Fibroblast of lung (primary cell): ENCODE measurements around the gene UBE2H. TPM values are rescaled to one million over a fixed set of nuclear protein-coding genes. Genes with fewer than 3 reads are reported as not detected.
A peak's percentile ranks its signal among the peaks of the same experiment; 100 is the strongest.

Source experiments
- DNase-seq, 2 donors: peaks; one replicate each; pipeline versions ENCODE4 v3.0.0 to v3.0.0-alpha.2; 2010; ENCODE audit warnings: low read depth in 2 of 2
- H2AFZ ChIP-seq: 2 replicates; pipeline ENCODE4 v1.5.1; 2012; ENCODE audit warnings: low read length, control low read depth, inconsistent platforms
- H3K27ac ChIP-seq: 2 replicates; pipeline ENCODE4 v1.5.1; 2011; ENCODE audit warnings: low read length, control low read depth; ENCODE audit not compliant: insufficient read depth
- H3K27me3 ChIP-seq: 2 replicates; pipeline ENCODE4 v1.5.1; 2011; ENCODE audit warnings: mild to moderate bottlenecking, low read length; ENCODE audit not compliant: control insufficient read depth, insufficient read depth
- H3K36me3 ChIP-seq: 2 replicates; pipeline ENCODE4 v1.5.1; 2011; ENCODE audit warnings: low read length; ENCODE audit not compliant: control insufficient read depth, insufficient read depth
- H3K4me1 ChIP-seq: 2 replicates; pipeline ENCODE4 v1.5.1; 2011; ENCODE audit warnings: low read length; ENCODE audit not compliant: control insufficient read depth, insufficient read depth; ENCODE audit errors: extremely low read depth
- H3K4me2 ChIP-seq: 2 replicates; pipeline ENCODE4 v1.5.1; 2011; ENCODE audit warnings: low read length, control low read depth; ENCODE audit not compliant: insufficient read depth; ENCODE audit errors: extremely low read depth
- H3K4me3 ChIP-seq, 4 experiments: fragments of 200-600 bp in 1 of 4; sonication (generic) in 1 of 4; replicated peaks in 1 of 4; 2 replicates each; pipeline ENCODE4 v1.5.1; 2011 to 2016; ENCODE audit warnings: low read length in 4 of 4, low read depth in 3 of 4, mild to moderate bottlenecking in 3 of 4, control low read depth in 2 of 4, inconsistent platforms in 1 of 4, mixed read lengths in 1 of 4; ENCODE audit not compliant: insufficient read depth in 1 of 4; ENCODE audit errors: control extremely low read depth in 1 of 4
- H3K79me2 ChIP-seq: 2 replicates; pipeline ENCODE4 v1.5.1; 2012; ENCODE audit warnings: mild to moderate bottlenecking, low read length, inconsistent platforms; ENCODE audit not compliant: control insufficient read depth, insufficient read depth
- H3K9ac ChIP-seq: 2 replicates; pipeline ENCODE4 v1.5.1; 2011; ENCODE audit warnings: mild to moderate bottlenecking, low read length, control low read depth; ENCODE audit not compliant: insufficient read depth
- H3K9me3 ChIP-seq: 2 replicates; pipeline ENCODE4 v1.5.1; 2012; ENCODE audit warnings: low read depth, low read length; ENCODE audit not compliant: control insufficient read depth, insufficient read depth
- H4K20me1 ChIP-seq: 2 replicates; pipeline ENCODE4 v1.5.1; 2011; ENCODE audit warnings: low read length; ENCODE audit not compliant: control insufficient read depth, insufficient read depth; ENCODE audit errors: extremely low read depth
- EZH2 ChIP-seq: IDR thresholded peaks from 2 replicates; pipeline ENCODE4 v1.5.1; 2012; ENCODE audit warnings: low read length, control low read depth, mild to moderate bottlenecking; ENCODE audit errors: missing control alignments
- polyA plus RNA-seq, 2 donors: library from polyadenylated mRNA; depleted of rRNA in 1 of 2; stranded (reverse) in 1 of 2; unstranded in 1 of 2; fragments of >200 nt; gene quantifications; 2 replicates each; pipeline ENCODE4 v1.2.1, GENCODE V29; 2011 to 2012; ENCODE audit warnings: missing spikeins in 1 of 2
- total RNA-seq: library from RNA; depleted of rRNA; stranded (reverse); fragments of >200 nt; gene quantifications from 2 replicates; pipeline ENCODE4 v1.2.1, GENCODE V29; 2014
- TF ChIP-seq, protein P1 (sequence below), 2 donors: IDR thresholded peaks in 1 of 2; conservative IDR thresholded peaks in 1 of 2; 1 replicate in 1 of 2; 2 replicates in 1 of 2; pipeline ENCODE4 v1.5.1; 2011 to 2012; ENCODE audit warnings: low read length in 2 of 2, control low read depth in 1 of 2, inconsistent platforms in 1 of 2, low read depth in 1 of 2, mild to moderate bottlenecking in 1 of 2

Gene UBE2H
- total and polyA plus RNA-seq, 2 donors (not counting 1 experiment from before 2014, with no cell fraction given) = 76.0 to 102 TPM

DNA sequence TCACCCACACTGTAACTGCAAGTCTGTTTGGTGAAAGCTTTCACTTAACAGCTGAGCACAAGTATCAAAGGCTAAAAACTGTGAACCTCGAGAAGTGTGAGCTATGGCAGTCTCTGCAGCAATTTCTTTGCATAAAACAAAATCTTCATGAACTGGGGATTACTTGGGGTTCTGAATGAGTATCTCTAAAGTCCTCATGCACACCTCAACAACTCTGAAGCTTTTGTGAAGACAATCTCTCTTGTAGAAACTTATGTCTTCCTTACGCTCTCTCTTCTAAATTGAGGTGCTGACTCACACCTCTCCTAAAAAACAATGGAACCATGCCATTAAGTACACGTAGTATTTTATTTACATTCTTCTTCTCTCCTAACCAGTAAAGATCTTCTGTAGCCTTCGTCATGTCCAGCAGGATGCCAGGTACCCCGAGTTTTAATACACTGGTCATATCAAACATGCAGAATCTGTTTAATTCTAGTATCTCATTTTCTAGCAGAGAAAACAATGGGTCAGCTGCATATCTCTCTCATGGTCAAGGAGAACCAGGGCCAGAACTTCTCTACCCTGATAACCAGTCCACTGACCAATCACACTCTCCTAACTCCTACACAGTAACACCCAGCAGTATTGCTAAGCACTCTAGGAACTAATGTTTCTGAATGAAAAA, 76.9 kb downstream of the UBE2H start:
- Histone ChIP-seq H3K9me3 (no peaks in the 10 kb centered on the region), H3K79me2 (no peaks in the 10 kb centered on the region), H3K27me3 (no peaks in the 10 kb centered on the region), H4K20me1 (no peaks in the 10 kb centered on the region), H3K4me2 (no peak overlapping the region), H3K4me3 (no peak overlapping the region), H3K9ac (no peak overlapping the region), H3K36me3 (peaks cover 2% of the 10 kb centered on the region), H3K27ac (no peak overlapping the region), H2AFZ (no peak overlapping the region), H3K4me1 (no peaks in the 10 kb centered on the region)
- DNase-seq = peak in 1 of 2 donors; percentile 84
- TF ChIP-seq, protein P1, sequence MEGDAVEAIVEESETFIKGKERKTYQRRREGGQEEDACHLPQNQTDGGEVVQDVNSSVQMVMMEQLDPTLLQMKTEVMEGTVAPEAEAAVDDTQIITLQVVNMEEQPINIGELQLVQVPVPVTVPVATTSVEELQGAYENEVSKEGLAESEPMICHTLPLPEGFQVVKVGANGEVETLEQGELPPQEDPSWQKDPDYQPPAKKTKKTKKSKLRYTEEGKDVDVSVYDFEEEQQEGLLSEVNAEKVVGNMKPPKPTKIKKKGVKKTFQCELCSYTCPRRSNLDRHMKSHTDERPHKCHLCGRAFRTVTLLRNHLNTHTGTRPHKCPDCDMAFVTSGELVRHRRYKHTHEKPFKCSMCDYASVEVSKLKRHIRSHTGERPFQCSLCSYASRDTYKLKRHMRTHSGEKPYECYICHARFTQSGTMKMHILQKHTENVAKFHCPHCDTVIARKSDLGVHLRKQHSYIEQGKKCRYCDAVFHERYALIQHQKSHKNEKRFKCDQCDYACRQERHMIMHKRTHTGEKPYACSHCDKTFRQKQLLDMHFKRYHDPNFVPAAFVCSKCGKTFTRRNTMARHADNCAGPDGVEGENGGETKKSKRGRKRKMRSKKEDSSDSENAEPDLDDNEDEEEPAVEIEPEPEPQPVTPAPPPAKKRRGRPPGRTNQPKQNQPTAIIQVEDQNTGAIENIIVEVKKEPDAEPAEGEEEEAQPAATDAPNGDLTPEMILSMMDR (conservative IDR thresholded peaks at IDR 0.05 in 1 of 2, IDR thresholded peaks at IDR 0.05 in 1 of 2; ENCODE audit: low read depth in 1 of 2, low read length in 2 of 2) = no peak
- no peak for TF ChIP-seq EZH2

DNA sequence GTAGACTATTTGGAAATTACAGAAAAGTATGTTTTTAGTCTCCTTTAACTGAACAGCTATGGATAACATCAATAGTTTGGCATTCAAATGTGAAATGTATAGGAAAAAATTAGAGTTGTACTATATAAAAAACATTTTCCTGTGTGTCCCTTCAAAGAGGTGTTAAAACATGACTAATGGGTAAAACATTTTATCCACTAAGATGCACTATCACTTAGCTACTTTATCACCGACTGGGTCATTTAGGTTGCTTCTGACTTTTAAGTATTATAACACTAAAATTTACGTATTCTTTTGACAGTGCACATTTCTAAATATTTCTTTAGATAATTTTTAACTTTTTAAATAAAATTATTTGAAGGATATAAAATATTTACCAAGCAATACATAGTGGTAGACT, 77.6 kb downstream of the UBE2H start:
- Histone ChIP-seq H3K36me3 (peaks cover 2% of the 10 kb centered on the region), H2AFZ (no peak overlapping the region), H3K4me2 (no peak overlapping the region), H4K20me1 (no peaks in the 10 kb centered on the region), H3K79me2 (no peaks in the 10 kb centered on the region), H3K27me3 (no peaks in the 10 kb centered on the region), H3K4me1 (no peaks in the 10 kb centered on the region), H3K4me3 (no peak overlapping the region), H3K9ac (no peak overlapping the region), H3K9me3 (no peaks in the 10 kb centered on the region), H3K27ac (no peak overlapping the region)
- no peak for DNase-seq
- TF ChIP-seq EZH2 = no peak
- TF ChIP-seq, protein P1 (conservative IDR thresholded peaks at IDR 0.05 in 1 of 2, IDR thresholded peaks at IDR 0.05 in 1 of 2; ENCODE audit: low read depth in 1 of 2, low read length in 2 of 2) = no peak

DNA sequence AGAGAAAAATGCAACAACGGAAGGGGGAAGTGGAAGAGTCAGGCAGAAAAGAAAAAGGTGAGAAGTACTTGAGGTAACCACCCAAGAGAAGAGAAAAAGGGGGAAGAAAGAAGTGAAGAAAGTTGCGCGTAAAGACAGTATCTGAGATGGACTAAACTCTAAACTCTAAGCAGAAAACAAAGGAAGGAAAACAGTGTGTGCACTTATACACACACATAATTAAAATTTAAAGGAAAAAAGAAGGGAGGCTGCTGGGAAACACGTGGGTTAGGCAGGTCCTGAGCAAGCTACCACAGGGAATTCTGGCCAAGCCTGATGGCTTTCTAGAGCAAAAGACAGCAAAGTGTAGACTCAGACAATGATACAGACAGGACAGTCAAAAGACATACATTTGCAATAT, 78.0 kb downstream of the UBE2H start:
- no peak for DNase-seq
- Histone ChIP-seq H3K4me3 (no peak overlapping the region), H3K4me2 (no peak overlapping the region), H3K36me3 (peaks cover 2% of the 10 kb centered on the region), H2AFZ (no peak overlapping the region), H3K9ac (no peak overlapping the region), H3K27me3 (no peaks in the 10 kb centered on the region), H3K4me1 (no peaks in the 10 kb centered on the region), H3K27ac (no peak overlapping the region), H3K9me3 (no peaks in the 10 kb centered on the region), H4K20me1 (no peaks in the 10 kb centered on the region), H3K79me2 (no peaks in the 10 kb centered on the region)
- TF ChIP-seq, protein P1 (conservative IDR thresholded peaks at IDR 0.05 in 1 of 2, IDR thresholded peaks at IDR 0.05 in 1 of 2; ENCODE audit: low read depth in 1 of 2, low read length in 2 of 2) = no peak
- no peak for TF ChIP-seq EZH2
